ENCODE measurements around the gene GP1BA.

GRCh38 chr17:4895657-4896331 lies 36.3 kb upstream of the GP1BA start:
- no peak for TF ChIP-seq CTCF (IDR thresholded peaks at IDR 0.05 in 8 of 11, conservative IDR thresholded peaks at IDR 0.05 in 3 of 11)
- no peak for TF ChIP-seq POLR2A (IDR thresholded peaks at IDR 0.05)

Measured in spleen (tissue), 7 donors.